ENCODE data around the gene BCL2L12.

DNA sequence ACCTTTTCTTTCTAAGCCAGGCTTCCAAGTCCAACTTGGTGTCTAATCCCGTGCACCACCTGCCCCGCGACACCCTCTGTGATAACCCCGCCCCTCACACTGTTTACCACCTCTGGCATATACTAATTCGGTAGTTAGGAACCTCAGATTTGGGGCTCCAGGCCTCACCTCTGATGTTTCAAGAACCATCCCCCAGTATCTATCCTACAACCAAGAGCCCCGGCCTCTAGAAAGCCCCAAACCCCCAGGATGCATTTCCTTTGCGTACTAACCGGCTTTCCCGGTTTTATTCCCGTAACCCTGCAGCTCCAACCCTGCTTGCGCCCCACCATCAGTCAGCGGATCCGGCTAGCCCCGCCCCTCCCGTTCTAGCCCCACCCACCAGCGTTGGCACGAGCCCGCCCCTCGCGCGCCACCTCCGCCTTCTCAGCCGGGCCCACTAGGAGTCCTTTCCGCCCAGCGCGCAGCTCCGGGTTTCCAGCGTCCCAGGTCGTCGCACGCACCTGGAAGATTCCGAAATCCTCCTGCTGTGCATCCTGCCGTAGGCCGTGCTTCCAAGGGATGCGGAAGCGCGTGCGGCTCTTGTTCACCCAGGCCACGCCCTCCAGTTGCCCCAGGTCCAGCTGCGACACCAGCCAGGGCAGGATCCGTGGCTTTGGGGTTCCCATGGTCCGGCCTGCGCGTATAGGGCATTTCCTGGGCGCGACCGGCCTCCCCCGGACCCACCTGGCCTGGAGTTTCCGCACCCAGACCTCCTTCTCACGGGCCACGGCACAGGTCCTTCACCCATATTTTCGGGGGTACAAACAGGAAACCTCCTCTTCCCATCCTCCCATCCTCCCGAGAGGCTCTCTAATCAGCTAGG is 1.3 kb upstream of the BCL2L12 start:
- TF ChIP-seq, protein P1, sequence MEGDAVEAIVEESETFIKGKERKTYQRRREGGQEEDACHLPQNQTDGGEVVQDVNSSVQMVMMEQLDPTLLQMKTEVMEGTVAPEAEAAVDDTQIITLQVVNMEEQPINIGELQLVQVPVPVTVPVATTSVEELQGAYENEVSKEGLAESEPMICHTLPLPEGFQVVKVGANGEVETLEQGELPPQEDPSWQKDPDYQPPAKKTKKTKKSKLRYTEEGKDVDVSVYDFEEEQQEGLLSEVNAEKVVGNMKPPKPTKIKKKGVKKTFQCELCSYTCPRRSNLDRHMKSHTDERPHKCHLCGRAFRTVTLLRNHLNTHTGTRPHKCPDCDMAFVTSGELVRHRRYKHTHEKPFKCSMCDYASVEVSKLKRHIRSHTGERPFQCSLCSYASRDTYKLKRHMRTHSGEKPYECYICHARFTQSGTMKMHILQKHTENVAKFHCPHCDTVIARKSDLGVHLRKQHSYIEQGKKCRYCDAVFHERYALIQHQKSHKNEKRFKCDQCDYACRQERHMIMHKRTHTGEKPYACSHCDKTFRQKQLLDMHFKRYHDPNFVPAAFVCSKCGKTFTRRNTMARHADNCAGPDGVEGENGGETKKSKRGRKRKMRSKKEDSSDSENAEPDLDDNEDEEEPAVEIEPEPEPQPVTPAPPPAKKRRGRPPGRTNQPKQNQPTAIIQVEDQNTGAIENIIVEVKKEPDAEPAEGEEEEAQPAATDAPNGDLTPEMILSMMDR (IDR thresholded peaks at IDR 0.05; ENCODE audit: low read depth, low read length, poor library complexity, severe bottlenecking) = no peak
- TF ChIP-seq EZH2phosphoT487 (IDR thresholded peaks at IDR 0.05; ENCODE audit: borderline replicate concordance, low read length) = no peak
